Measurements from ENCODE around the gene SGCA. TPM values are rescaled to one million over a fixed set of nuclear protein-coding genes. Genes with fewer than 3 reads are reported as not detected.

The SGCA gene
- total and polyA plus RNA-seq, 10 of the 15 experiments (the other 5 are each of a cell fraction or from before 2014, with no cell fraction given): 0.13 to 2.2 (median 0.50) TPM; not detected in 2

DNA sequence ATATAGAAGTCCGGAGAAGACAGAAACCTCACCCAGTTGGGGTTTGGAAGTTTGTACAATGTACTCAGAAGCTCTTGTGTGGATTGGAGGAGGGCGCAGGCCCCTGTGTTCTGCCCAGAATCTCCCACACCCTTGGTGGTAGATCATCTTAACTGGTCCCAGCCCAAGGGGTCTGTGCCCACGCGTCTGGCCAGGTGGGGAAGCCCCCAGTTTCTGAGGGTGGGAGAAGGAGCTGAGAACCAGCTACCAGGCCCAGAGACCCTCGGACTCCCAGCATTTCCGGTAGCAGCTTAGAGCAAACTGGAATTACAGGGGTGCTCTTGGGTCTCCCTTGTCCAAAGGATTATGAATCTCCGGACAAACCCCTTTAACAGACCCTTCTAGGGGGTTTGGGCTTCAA is 13.1 kb upstream of the SGCA start:
- POLR2A ChIA-PET: interaction anchor here (0.8 to 2.2 kb wide), 5 partner anchors 9 to 47 kb away, joined by 4 to 18 read pairs (median 6); partner anchors contain the start of gene SAMD14
- DNase-seq (ENCODE audit: low read depth, low spot score) (no peak), ATAC-seq (no peak), FAIRE-seq (no peak)
- H3K4me2 ChIP-seq (ENCODE audit: control insufficient read depth, insufficient read depth): no peak overlapping the region; the same call in 1 of the 2 replicates
- no peaks in the 10 kb centered on the region for H3K27me3 ChIP-seq (replicated peaks in 1 of 2; ENCODE audit: control insufficient read depth in 2 of 2, insufficient read depth in 2 of 2, low read length in 1 of 2)
- H3K4me1 ChIP-seq (ENCODE audit: control insufficient read depth, insufficient read depth, low read length): peaks cover 37% of the 10 kb centered on the region
- 0 out of 2 replicates have a peak overlapping the region, but pooled peaks have one; percentile 83 for H3K9ac ChIP-seq (ENCODE audit: control insufficient read depth, insufficient read depth, low read length)
- H3K4me3 ChIP-seq: peak overlapping the region; percentile 95; the same call in 1 of the 2 replicates
- BruUV-seq (replicated peaks): no TSS peak
- 75% methylated on average over 7 of the region's 7 CpGs for WGBS (ENCODE audit: insufficient coverage, insufficient replicate concordance, low lambda C conversion rate, missing lambda C conversion rate)
- SMC1A ChIA-PET (ENCODE audit: uncharacterized antibody, unreplicated experiment): interaction anchor here (1.1 to 3.6 kb wide), 6 partner anchors 9 to 58 kb away, joined by 3 to 31 read pairs (median 4); partner anchors contain the start of genes PDK2 and SGCA
- no peaks in the 10 kb centered on the region for H3K9me3 ChIP-seq (replicated peaks; ENCODE audit: control insufficient read depth, insufficient read depth, low read length)
- peaks cover 39% of the 10 kb centered on the region for H3K79me2 ChIP-seq (ENCODE audit: control insufficient read depth, insufficient read depth, low read length)
- CTCF ChIA-PET: interaction anchor here (0.7 to 9.3 kb wide), 12 partner anchors 9 to 155 kb away, joined by 3 to 99 read pairs (median 8); partner anchors contain the start of gene SGCA
- intact Hi-C loops (cut with micrococcal nuclease; ENCODE audit: unreplicated experiment) (no loop called here), in situ Hi-C loops (cut with MboI) (no loop called here)
- H4K20me1 ChIP-seq (ENCODE audit: control insufficient read depth, insufficient read depth): no peaks in the 10 kb centered on the region
- H2AFZ ChIP-seq (ENCODE audit: control insufficient read depth, low read depth, low read length): no peak overlapping the region
- peak overlapping the region; percentile 89; the same call in 1 of the 2 replicates for H3K27ac ChIP-seq (ENCODE audit: control insufficient read depth, insufficient read depth)
- RAD21 ChIA-PET (ENCODE audit: unreplicated experiment): interaction anchor here (1.2 to 3.5 kb wide), 7 partner anchors 9 to 60 kb away, joined by 3 to 17 read pairs (median 11); partner anchors contain the start of gene SGCA
- TF ChIP-seq RAD51 (IDR thresholded peaks at IDR 0.05) (no peak), MXI1 (IDR thresholded peaks at IDR 0.05; ENCODE audit: low read depth, low read length) (no peak), DPF2 (IDR thresholded peaks at IDR 0.05) (no peak), ZNF207 (IDR thresholded peaks at IDR 0.05; ENCODE audit: borderline replicate concordance) (no peak), POLR2A (IDR thresholded peaks at IDR 0.05; ENCODE audit: low read depth, low read length) (no peak), RFX5 (IDR thresholded peaks at IDR 0.05; ENCODE audit: low read depth, low read length) (no peak), RBBP5 (conservative IDR thresholded peaks at IDR 0.05) (no peak), ZNF217 (IDR thresholded peaks at IDR 0.05) (no peak), CBX3 (IDR thresholded peaks at IDR 0.05; ENCODE audit: borderline replicate concordance, low read depth) (no peak)
- TF ChIP-seq, protein P1, sequence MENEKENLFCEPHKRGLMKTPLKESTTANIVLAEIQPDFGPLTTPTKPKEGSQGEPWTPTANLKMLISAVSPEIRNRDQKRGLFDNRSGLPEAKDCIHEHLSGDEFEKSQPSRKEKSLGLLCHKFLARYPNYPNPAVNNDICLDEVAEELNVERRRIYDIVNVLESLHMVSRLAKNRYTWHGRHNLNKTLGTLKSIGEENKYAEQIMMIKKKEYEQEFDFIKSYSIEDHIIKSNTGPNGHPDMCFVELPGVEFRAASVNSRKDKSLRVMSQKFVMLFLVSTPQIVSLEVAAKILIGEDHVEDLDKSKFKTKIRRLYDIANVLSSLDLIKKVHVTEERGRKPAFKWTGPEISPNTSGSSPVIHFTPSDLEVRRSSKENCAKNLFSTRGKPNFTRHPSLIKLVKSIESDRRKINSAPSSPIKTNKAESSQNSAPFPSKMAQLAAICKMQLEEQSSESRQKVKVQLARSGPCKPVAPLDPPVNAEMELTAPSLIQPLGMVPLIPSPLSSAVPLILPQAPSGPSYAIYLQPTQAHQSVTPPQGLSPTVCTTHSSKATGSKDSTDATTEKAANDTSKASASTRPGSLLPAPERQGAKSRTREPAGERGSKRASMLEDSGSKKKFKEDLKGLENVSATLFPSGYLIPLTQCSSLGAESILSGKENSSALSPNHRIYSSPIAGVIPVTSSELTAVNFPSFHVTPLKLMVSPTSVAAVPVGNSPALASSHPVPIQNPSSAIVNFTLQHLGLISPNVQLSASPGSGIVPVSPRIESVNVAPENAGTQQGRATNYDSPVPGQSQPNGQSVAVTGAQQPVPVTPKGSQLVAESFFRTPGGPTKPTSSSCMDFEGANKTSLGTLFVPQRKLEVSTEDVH (IDR thresholded peaks at IDR 0.05; ENCODE audit: low read depth, partially characterized antibody): no peak
- TF ChIP-seq, protein P2, sequence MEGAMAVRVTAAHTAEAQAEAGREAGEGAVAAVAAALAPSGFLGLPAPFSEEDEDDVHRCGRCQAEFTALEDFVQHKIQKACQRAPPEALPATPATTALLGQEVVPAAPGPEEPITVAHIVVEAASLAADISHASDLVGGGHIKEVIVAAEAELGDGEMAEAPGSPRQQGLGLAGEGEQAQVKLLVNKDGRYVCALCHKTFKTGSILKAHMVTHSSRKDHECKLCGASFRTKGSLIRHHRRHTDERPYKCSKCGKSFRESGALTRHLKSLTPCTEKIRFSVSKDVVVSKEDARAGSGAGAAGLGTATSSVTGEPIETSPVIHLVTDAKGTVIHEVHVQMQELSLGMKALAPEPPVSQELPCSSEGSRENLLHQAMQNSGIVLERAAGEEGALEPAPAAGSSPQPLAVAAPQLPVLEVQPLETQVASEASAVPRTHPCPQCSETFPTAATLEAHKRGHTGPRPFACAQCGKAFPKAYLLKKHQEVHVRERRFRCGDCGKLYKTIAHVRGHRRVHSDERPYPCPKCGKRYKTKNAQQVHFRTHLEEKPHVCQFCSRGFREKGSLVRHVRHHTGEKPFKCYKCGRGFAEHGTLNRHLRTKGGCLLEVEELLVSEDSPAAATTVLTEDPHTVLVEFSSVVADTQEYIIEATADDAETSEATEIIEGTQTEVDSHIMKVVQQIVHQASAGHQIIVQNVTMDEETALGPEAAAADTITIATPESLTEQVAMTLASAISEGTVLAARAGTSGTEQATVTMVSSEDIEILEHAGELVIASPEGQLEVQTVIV (IDR thresholded peaks at IDR 0.05; ENCODE audit: borderline replicate concordance, partially characterized antibody): no peak
- TF ChIP-seq, protein P3, sequence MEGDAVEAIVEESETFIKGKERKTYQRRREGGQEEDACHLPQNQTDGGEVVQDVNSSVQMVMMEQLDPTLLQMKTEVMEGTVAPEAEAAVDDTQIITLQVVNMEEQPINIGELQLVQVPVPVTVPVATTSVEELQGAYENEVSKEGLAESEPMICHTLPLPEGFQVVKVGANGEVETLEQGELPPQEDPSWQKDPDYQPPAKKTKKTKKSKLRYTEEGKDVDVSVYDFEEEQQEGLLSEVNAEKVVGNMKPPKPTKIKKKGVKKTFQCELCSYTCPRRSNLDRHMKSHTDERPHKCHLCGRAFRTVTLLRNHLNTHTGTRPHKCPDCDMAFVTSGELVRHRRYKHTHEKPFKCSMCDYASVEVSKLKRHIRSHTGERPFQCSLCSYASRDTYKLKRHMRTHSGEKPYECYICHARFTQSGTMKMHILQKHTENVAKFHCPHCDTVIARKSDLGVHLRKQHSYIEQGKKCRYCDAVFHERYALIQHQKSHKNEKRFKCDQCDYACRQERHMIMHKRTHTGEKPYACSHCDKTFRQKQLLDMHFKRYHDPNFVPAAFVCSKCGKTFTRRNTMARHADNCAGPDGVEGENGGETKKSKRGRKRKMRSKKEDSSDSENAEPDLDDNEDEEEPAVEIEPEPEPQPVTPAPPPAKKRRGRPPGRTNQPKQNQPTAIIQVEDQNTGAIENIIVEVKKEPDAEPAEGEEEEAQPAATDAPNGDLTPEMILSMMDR (IDR thresholded peaks at IDR 0.05 in 2 of 3, conservative IDR thresholded peaks at IDR 0.05 in 1 of 3; ENCODE audit: control insufficient read depth in 2 of 3, extremely low read depth in 1 of 3, insufficient read depth in 1 of 3, low read depth in 3 of 3, low read length in 3 of 3): no peak
- H3K36me3 ChIP-seq (ENCODE audit: control insufficient read depth in 2 of 2, insufficient read depth in 2 of 2, low read length in 1 of 2): no peaks in the 10 kb centered on the region

Data from GM12878 (cell line).